GM21529 (cell line): ENCODE data around the gene ZGLP1.
A peak's percentile ranks its signal among the peaks of the same experiment; 100 is the strongest.
"Not testable (repeated sequence)": the region's sequence is repeated elsewhere in the genome, so short reads cannot be mapped to it uniquely, and the experiment has no call there.

Experiments
- ATAC-seq: cut with Tn5 transposase; IDR thresholded peaks from one replicate; pipeline ENCODE4 v1.9.1; 2021; ENCODE audit not compliant: unreplicated experiment

Gene ZGLP1

GRCh38 chr19:10295305-10295846 lies 14.2 kb downstream of the ZGLP1 start:
- ATAC-seq = no peak

DNA sequence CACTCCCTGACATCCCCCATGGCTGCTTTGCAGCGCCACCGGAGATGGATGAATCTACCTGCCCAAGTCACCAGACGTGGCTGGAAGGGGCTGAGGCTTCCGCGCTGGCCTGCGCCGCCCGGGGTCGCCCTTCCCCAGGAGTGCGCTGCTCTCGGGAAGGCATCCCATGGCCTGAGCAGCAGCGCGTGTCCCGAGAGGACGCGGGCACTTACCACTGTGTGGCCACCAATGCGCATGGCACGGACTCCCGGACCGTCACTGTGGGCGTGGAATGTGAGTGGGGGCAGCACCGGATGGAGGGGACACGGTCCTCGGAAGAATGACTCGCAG lies 15.3 kb downstream of the ZGLP1 start:
- no peak for ATAC-seq

DNA sequence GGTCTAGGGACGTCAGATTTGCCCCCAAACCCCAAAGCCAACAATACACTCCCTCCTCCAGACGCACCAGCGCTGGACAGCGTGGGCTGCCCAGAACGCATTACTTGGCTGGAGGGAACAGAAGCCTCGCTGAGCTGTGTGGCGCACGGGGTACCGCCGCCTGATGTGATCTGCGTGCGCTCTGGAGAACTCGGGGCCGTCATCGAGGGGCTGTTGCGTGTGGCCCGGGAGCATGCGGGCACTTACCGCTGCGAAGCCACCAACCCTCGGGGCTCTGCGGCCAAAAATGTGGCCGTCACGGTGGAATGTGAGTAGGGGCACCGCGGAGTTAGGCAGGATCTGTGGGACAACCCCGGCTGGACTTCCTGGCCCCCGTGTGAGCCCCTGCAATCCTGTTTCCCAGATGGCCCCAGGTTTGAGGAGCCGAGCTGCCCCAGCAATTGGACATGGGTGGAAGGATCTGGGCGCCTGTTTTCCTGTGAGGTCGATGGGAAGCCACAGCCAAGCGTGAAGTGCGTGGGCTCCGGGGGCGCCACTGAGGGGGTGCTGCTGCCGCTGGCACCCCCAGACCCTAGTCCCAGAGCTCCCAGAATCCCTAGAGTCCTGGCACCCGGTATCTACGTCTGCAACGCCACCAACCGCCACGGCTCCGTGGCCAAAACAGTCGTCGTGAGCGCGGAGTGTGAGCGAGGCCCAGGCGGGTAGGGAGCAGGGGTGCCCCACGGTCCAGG lies 15.8 kb downstream of the ZGLP1 start:
- ATAC-seq = no peak

- ATAC-seq = no peak
These were observed 16.6 kb downstream of the ZGLP1 start for GRCh38 chr19:10292789-10293636.

DNA sequence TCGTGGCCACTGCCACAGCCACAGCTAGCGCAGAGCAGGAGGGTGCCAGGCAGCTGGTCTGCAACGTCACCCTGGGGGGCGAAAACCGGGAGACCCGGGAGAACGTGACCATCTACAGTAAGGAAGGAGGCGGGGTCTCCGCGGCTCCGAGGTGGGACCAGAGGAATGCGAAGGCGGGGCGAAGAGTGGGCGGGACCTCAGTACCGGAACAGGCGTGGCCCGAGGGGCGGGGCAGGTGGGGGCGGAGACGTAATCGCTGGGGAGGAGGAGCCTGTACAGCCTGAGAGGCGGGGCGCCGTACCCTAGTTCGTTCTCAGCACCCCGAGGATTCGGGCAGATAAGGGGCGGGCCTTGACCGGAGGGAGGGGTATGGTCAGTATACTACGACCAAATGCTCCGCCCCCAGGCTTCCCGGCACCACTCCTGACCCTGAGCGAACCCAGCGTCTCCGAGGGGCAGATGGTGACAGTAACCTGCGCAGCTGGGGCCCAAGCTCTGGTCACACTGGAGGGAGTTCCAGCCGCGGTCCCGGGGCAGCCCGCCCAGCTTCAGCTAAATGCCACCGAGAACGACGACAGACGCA lies 17.3 kb downstream of the ZGLP1 start:
- ATAC-seq = peak; percentile 46

DNA sequence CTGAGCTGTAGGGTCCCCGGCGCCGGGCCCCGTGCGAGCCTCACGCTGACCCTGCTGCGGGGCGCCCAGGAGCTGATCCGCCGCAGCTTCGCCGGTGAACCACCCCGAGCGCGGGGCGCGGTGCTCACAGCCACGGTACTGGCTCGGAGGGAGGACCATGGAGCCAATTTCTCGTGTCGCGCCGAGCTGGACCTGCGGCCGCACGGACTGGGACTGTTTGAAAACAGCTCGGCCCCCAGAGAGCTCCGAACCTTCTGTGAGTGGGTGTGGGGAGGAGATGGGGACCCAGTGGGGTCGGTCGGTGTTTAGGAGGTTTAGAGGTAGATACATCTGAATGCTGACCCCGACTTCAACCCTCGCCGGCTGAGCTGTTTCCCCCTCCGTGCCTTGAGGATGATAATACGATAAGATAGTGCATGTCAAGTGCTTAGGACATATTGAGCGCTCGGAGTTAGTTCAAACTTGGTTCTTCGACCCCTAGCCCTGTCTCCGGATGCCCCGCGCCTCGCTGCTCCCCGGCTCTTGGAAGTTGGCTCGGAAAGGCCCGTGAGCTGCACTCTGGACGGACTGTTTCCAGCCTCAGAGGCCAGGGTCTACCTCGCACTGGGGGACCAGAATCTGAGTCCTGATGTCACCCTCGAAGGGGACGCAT lies 17.9 kb downstream of the ZGLP1 start:
- ATAC-seq = no peak

GRCh38 chr19:10290876-10291553 lies 18.6 kb downstream of the ZGLP1 start:
- no peak for ATAC-seq

DNA sequence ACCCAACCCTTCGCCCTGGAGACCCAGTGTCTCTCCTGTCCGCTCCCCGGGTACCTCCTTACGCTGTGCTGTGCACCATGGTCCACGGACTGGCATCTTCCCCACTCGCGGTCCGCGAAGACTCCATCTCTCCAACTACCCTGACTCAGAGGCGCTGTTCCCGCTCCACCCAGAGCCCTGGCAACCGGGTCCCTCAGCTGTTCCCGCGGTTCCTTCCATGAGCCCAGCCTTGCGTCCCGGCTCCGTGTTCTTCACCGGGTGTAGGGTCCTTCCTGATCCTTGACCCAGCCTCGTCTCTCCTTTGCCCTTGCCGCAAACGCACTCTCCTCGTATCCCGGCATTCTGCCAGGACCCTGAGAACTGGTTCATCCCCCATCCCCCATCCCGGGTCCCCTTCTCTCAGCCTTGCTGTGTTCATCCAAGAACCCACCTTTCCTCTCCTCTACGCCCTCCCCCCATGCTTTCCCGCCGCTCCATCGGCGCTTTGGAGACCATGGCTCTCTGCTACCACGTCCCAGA lies 19.2 kb downstream of the ZGLP1 start:
- ATAC-seq = no peak

DNA sequence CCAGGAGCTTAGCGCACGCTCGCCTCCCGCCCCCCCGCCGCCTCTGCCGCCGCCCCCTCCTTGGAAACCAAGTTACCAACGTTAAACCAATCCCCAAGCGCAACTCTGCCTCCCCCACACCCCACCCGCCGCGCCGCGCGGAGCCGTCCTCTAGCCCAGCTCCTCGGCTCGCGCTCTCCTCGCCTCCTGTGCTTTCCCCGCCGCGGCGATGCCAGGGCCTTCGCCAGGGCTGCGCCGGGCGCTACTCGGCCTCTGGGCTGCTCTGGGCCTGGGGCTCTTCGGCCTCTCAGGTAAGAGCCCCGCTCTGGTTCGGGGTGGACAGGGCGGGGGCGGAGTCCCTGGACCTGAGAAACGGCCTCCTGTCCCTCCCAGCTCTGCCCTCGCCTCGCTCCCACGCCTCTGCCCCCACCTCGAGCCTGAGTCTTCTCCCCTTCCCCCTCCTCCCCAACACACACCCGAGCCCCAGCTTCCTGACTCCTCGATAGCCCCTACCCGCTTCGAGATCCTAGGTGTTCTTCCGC lies 19.7 kb downstream of the ZGLP1 start, which contains the start of gene ICAM5:
ICAM5 (plus strand) TSS at position 117 of the 521 bp plus-strand sequence; CDS start at position 209, 92 bp downstream.
- ATAC-seq = no peak

DNA sequence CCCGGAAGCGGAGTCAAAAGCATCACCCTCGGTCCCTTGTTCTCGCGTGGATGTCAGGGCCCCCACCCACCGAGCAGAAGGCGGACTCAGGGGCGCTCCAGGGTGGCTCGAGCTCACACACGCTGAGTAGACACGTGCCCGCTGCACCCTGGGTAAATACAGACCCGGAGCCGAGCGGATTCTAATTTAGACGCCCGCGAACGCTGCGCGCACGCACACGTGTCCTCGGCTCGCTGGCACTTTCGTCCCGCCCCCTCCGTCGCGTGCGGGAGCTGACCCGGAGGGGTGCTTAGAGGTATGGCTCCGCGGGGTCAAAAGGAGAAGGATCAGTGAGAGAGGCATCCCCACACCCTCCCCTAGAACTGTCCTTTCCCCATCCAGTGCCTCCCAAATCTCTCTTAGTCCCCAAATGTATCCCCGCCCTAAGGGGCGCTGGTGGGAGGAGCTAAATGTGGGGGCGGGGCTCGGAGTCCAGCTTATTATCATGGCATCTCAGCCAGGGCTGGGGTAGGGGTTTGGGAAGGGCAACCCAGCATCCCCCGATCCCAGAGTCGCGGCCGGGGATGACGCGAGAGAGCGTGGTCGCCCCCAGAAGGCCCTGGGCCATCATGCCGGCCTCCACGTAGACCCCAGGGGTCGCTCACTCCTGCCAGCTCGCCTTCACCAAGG lies 20.3 kb downstream of the ZGLP1 start:
- ATAC-seq = no peak

GRCh38 chr19:10288662-10289166 lies 20.9 kb downstream of the ZGLP1 start:
- no peak for ATAC-seq

GRCh38 chr19:10286803-10287737 lies 22.5 kb downstream of the ZGLP1 start, which contains the start of gene ICAM4:
Gene ICAM4, plus strand, starts transcription at chr19:10286955. Its CDS starts 58 bp downstream, at chr19:10287013.
- ATAC-seq = no peak

DNA sequence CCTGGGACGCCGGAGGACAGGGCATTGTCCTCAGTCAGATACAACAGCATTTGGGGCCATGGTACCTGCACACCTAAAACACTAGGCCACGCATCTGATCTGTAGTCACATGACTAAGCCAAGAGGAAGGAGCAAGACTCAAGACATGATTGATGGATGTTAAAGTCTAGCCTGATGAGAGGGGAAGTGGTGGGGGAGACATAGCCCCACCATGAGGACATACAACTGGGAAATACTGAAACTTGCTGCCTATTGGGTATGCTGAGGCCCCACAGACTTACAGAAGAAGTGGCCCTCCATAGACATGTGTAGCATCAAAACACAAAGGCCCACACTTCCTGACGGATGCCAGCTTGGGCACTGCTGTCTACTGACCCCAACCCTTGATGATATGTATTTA lies 24.2 kb downstream of the ZGLP1 start:
- ATAC-seq = no peak

DNA sequence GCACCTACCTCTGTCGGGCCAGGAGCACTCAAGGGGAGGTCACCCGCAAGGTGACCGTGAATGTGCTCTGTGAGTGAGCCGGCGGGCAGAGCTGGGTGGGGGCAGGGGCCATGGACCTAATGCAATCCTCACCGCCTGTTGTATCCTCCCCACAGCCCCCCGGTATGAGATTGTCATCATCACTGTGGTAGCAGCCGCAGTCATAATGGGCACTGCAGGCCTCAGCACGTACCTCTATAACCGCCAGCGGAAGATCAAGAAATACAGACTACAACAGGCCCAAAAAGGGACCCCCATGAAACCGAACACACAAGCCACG lies 24.7 kb downstream of the ZGLP1 start:
- no peak for ATAC-seq

DNA sequence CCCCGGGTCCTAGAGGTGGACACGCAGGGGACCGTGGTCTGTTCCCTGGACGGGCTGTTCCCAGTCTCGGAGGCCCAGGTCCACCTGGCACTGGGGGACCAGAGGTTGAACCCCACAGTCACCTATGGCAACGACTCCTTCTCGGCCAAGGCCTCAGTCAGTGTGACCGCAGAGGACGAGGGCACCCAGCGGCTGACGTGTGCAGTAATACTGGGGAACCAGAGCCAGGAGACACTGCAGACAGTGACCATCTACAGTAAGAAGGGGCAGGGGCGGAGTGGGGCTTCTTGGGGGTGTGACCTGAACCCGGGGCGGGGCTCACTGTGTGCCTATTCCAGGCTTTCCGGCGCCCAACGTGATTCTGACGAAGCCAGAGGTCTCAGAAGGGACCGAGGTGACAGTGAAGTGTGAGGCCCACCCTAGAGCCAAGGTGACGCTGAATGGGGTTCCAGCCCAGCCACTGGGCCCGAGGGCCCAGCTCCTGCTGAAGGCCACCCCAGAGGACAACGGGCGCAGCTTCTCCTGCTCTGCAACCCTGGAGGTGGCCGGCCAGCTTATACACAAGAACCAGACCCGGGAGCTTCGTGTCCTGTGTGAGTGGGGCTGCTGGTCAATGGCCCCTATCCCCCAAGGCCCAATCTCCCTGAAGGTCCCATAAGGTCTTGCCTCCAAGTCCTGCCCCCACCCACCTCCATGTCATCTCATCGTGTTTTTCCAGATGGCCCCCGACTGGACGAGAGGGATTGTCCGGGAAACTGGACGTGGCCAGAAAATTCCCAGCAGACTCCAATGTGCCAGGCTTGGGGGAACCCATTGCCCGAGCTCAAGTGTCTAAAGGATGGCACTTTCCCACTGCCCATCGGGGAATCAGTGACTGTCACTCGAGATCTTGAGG lies 25.3 kb downstream of the ZGLP1 start:
- ATAC-seq = no peak

GRCh38 chr19:10283301-10284064 lies 26.1 kb downstream of the ZGLP1 start:
- no peak for ATAC-seq

GRCh38 chr19:10282043-10282442 lies 27.6 kb downstream of the ZGLP1 start:
- not testable (repeated sequence) for ATAC-seq
